Left lung (tissue), 10 donors: ENCODE measurements around the gene CRYGC. TPM values are rescaled to one million over a fixed set of nuclear protein-coding genes. Genes with fewer than 3 reads are reported as not detected.

ENCODE experiments used
- ATAC-seq: fragments of 200-7000 bp; cut with Tn5 transposase; one replicate; pipeline ENCODE4 v1.9.1; 2020; ENCODE audit warnings: moderate library complexity
- DNase-seq, 4 donors: peaks; one replicate each; pipeline ENCODE4 v3.0.0-alpha.2; 2013 to 2020
- H3K27ac ChIP-seq, 2 donors: fragments of 200-600 bp; sonication (generic) in 1 of 2; one replicate each; pipeline versions ENCODE4 v1.5.0 to v1.8.0; 2020 to 2021
- H3K27me3 ChIP-seq, 2 donors: fragments of 200-600 bp; sonication (generic) in 1 of 2; one replicate each; pipeline versions ENCODE4 v1.5.0 to v1.8.0; 2020 to 2021
- H3K36me3 ChIP-seq, 2 donors: fragments of 200-600 bp; sonication (generic) in 1 of 2; one replicate each; pipeline versions ENCODE4 v1.5.0 to v1.8.0; 2020 to 2021
- H3K4me1 ChIP-seq, 2 donors: fragments of 200-600 bp; one replicate each; pipeline ENCODE4 v1.8.0; 2021
- H3K4me3 ChIP-seq, 2 donors: fragments of 200-600 bp; sonication (generic) in 1 of 2; one replicate each; pipeline versions ENCODE4 v1.5.0 to v1.8.0; 2020 to 2021; ENCODE audit warnings: mild to moderate bottlenecking in 1 of 2
- H3K9me3 ChIP-seq, 2 donors: fragments of 200-600 bp; sonication (generic) in 1 of 2; one replicate each; pipeline versions ENCODE4 v1.5.0 to v1.8.0; 2020 to 2021
- intact Hi-C, 2 donors: fragments of 100-400 bp; cut with DNase I; formaldehyde crosslinking; loops; one replicate each; pipeline versions ENCODE4 v1.11.2 to v1.14.2; 2022
- polyA plus RNA-seq, 6 donors: library from polyadenylated mRNA; unstranded; fragments of 120-200 nt; gene quantifications; one replicate each; pipeline ENCODE4 v1.2.1, GENCODE V29; 2013; ENCODE audit not compliant: insufficient read length in 6 of 6
- total RNA-seq, 2 donors: library from RNA; stranded (reverse); fragmentation: NEBNext Ultra II Directional; extraction: Animal tissue kit (Norgen Biotek cat#: 25700); gene quantifications; one replicate each; pipeline ENCODE4 v1.2.1, GENCODE V29; 2021
- TF ChIP-seq, protein P1 (sequence below), 2 donors: fragments of 200-600 bp; sonication (generic) in 1 of 2; IDR thresholded peaks; one replicate each; pipeline versions ENCODE4 v1.5.0 to v1.8.0; 2021; ENCODE audit warnings: antibody characterized with exemption in 2 of 2
- donor health status: DM: no; HTN: yes; CAD: no.
- donor health status: DM: no; HTN: no; CAD: no.

The CRYGC gene
- total and polyA plus RNA-seq, 8 donors = not detected

- TF ChIP-seq, protein P1, sequence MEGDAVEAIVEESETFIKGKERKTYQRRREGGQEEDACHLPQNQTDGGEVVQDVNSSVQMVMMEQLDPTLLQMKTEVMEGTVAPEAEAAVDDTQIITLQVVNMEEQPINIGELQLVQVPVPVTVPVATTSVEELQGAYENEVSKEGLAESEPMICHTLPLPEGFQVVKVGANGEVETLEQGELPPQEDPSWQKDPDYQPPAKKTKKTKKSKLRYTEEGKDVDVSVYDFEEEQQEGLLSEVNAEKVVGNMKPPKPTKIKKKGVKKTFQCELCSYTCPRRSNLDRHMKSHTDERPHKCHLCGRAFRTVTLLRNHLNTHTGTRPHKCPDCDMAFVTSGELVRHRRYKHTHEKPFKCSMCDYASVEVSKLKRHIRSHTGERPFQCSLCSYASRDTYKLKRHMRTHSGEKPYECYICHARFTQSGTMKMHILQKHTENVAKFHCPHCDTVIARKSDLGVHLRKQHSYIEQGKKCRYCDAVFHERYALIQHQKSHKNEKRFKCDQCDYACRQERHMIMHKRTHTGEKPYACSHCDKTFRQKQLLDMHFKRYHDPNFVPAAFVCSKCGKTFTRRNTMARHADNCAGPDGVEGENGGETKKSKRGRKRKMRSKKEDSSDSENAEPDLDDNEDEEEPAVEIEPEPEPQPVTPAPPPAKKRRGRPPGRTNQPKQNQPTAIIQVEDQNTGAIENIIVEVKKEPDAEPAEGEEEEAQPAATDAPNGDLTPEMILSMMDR (IDR thresholded peaks at IDR 0.05) = no peak
- H3K9me3 ChIP-seq = peaks cover 0 to 13% of the 10 kb centered on the region in 2 donors
- DNase-seq (no peak), ATAC-seq (no peak)
- intact Hi-C loops = no loop called here
- H3K4me3 ChIP-seq = no peak overlapping the region
- H3K27ac ChIP-seq = no peak overlapping the region
- H3K27me3 ChIP-seq = no peaks in the 10 kb centered on the region
- H3K36me3 ChIP-seq = no peaks in the 10 kb centered on the region
- H3K4me1 ChIP-seq = no peaks in the 10 kb centered on the region
These were observed 23.5 kb upstream of the CRYGC start for GRCh38 chr2:208153156-208153555.

- Histone ChIP-seq H3K4me1 (no peaks in the 10 kb centered on the region), H3K36me3 (no peaks in the 10 kb centered on the region), H3K9me3 (peaks cover 0 to 13% of the 10 kb centered on the region in 2 donors), H3K27me3 (no peaks in the 10 kb centered on the region), H3K27ac (peak overlapping the region in 1 of 2 donors; percentile 37), H3K4me3 (no peak overlapping the region)
- ATAC-seq = peak; percentile 53
- TF ChIP-seq, protein P1 (IDR thresholded peaks at IDR 0.05) = no peak
- intact Hi-C loops = no loop called here
- no peak for DNase-seq
These were observed 21.3 kb upstream of the CRYGC start for GRCh38 chr2:208150956-208151355.

- TF ChIP-seq, protein P1 (IDR thresholded peaks at IDR 0.05) = no peak
- Histone ChIP-seq H3K36me3 (no peaks in the 10 kb centered on the region), H3K4me1 (no peaks in the 10 kb centered on the region), H3K4me3 (no peak overlapping the region), H3K27ac (no peak overlapping the region), H3K27me3 (no peaks in the 10 kb centered on the region), H3K9me3 (peaks cover 0 to 13% of the 10 kb centered on the region in 2 donors)
- intact Hi-C loops = no loop called here
- DNase-seq = no peak
- no peak for ATAC-seq
These were observed 20.5 kb upstream of the CRYGC start for GRCh38 chr2:208150094-208150493.

DNA sequence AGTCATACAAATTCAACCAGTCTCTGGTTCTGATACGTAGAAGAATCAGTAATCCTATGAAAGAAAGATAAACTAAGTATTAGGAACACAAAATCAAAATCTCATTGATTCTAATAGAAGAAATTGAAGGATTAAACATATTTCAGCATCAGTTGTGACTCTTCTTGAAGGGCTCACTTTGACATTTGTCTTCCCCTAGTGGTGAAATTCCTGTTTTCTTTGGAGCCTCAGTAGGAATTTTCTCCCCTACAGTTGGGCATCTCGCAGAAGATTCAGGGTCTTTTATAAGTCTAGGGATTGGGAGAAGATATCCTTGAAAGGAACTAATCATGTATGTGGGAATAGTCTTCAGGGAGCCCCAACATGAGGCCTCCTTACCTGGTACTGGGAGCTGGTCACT lies 19.2 kb upstream of the CRYGC start:
- DNase-seq (no peak), ATAC-seq (no peak)
- H3K4me1 ChIP-seq = no peaks in the 10 kb centered on the region
- H3K9me3 ChIP-seq = peaks cover 0 to 13% of the 10 kb centered on the region in 2 donors
- H3K4me3 ChIP-seq = no peak overlapping the region
- no peaks in the 10 kb centered on the region for H3K36me3 ChIP-seq
- TF ChIP-seq, protein P1 (IDR thresholded peaks at IDR 0.05) = no peak
- intact Hi-C loops = no loop called here
- H3K27ac ChIP-seq = no peak overlapping the region
- no peaks in the 10 kb centered on the region for H3K27me3 ChIP-seq

DNA sequence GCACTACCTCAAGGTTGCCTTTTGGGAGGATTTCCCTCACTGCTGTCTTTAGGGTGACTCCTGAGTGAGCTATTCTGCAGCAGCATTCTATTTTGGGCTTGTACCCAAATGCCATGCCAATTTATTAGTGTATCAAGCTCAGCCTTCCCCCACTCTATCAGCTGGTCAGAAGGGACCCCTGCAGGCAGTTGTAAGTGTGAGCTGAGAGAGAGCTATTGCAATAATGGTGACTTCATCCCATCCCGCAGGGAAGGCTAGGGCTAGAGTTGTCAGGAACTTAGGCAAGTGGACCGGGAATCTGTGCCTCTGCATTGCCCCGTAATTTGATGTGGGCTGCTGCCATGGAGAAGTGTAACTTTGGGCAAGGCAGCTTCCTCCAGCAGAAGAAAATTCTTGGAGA lies 18.1 kb upstream of the CRYGC start:
- TF ChIP-seq, protein P1 (IDR thresholded peaks at IDR 0.05) = no peak
- Histone ChIP-seq H3K27me3 (no peaks in the 10 kb centered on the region), H3K9me3 (peaks cover 0 to 13% of the 10 kb centered on the region in 2 donors), H3K36me3 (no peaks in the 10 kb centered on the region), H3K27ac (no peak overlapping the region), H3K4me1 (no peaks in the 10 kb centered on the region), H3K4me3 (no peak overlapping the region)
- intact Hi-C loops = no loop called here
- DNase-seq (no peak), ATAC-seq (no peak)
